ENCODE data around the gene PAN3. TPM values are rescaled to one million over a fixed set of nuclear protein-coding genes. Genes with fewer than 3 reads are reported as not detected.

The PAN3 gene
- total and polyA plus RNA-seq, 9 donors: 16.5 to 24.0 (median 18.7) TPM

DNA sequence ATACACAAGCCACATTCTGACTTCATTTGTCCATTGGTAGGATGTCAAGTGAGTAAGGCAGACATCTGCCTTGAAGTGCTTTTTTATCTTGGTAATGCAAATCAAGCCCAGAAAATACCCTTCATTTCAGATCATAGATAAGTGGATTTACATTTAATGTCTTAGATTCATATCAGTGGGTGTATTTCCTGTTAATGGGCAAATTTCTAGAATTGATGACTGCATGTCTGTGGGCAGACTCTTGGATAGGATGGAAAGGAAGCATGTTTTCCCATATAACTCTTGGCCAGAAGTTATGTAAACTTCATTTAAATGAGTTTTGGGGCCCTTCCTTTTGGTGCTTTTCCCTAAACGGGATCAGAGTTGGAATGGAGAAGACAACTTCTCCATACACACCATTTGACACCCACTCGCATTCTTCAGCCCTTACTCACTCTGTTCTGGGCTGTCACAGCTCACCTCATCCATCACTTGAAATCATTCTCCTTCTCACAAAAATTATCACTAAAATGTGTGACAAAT is 202.0 kb downstream of the PAN3 start:
- DNase-seq: no peak
- peaks cover 15% of the 10 kb centered on the region for H3K4me1 ChIP-seq (ENCODE audit: control insufficient read depth, insufficient read depth, low read length)
- no peak overlapping the region for H3K27ac ChIP-seq (ENCODE audit: low read length)
- H3K36me3 ChIP-seq (ENCODE audit: control insufficient read depth, insufficient read depth, low read length): no peaks in the 10 kb centered on the region
- H3K4me3 ChIP-seq (ENCODE audit: low read length): no peak overlapping the region
- H3K27me3 ChIP-seq (ENCODE audit: control insufficient read depth, insufficient read depth, low read length): no peaks in the 10 kb centered on the region
- no CpG with 5 or more reads among the region's 2 CpGs for WGBS (ENCODE audit: insufficient coverage)
- H3K9me3 ChIP-seq (replicated peaks; ENCODE audit: control insufficient read depth, low read depth, low read length): no peaks in the 10 kb centered on the region

DNA sequence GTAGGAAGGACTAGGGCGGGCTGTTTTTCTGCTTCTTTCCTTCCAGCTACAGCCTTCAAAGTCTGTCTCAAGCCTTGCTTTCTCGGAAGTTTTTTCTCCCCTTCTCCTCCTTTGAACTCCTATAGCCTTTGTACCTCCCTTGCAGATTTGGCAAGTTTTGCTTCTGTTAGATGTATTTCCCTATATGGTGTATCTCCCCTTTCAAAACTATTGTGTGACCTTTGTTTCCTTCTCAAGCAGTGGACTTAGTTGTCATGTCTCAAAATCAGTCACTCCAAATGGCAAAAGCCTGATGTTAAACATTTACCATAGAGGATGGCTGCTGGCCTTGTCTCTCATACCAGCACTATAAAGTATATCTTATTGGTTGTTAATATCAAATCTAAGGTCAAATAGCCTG is 203.9 kb downstream of the PAN3 start:
- no peaks in the 10 kb centered on the region for H3K9me3 ChIP-seq (replicated peaks; ENCODE audit: control insufficient read depth, low read depth, low read length)
- no peak overlapping the region for H3K27ac ChIP-seq (ENCODE audit: low read length)
- H3K27me3 ChIP-seq (ENCODE audit: control insufficient read depth, insufficient read depth, low read length): peaks cover 2% of the 10 kb centered on the region
- no CpG with 5 or more reads among the region's 2 CpGs for WGBS (ENCODE audit: insufficient coverage)
- H3K4me3 ChIP-seq (ENCODE audit: low read length): no peak overlapping the region
- H3K36me3 ChIP-seq (ENCODE audit: control insufficient read depth, insufficient read depth, low read length): no peaks in the 10 kb centered on the region
- DNase-seq: no peak
- H3K4me1 ChIP-seq (ENCODE audit: control insufficient read depth, insufficient read depth, low read length): peaks cover 15% of the 10 kb centered on the region

DNA sequence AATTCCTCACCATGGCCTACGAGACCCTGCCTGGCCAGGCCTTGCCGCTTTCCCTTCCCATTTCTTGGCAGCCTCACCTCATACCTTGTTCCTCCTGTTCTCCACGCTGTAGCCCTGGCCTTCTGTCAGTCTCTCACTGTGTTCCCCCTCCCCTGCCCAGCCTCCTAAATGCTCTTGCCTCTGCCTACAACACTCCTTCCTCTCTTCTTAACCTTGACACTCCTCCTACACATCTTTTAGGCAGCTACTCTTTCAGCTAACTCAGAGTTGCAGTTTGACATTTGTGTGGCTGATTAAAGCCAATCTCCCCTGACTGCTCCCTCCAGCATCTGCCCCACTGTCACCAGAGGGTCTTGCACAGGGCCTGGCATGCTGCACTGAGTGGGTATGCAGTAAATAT is 205.8 kb downstream of the PAN3 start:
- no peak for DNase-seq
- Histone ChIP-seq H3K36me3 (ENCODE audit: control insufficient read depth, insufficient read depth, low read length) (no peaks in the 10 kb centered on the region), H3K4me3 (ENCODE audit: low read length) (no peak overlapping the region), H3K27me3 (ENCODE audit: control insufficient read depth, insufficient read depth, low read length) (peaks cover 2% of the 10 kb centered on the region), H3K27ac (ENCODE audit: low read length) (no peak overlapping the region), H3K4me1 (ENCODE audit: control insufficient read depth, insufficient read depth, low read length) (no peaks in the 10 kb centered on the region), H3K9me3 (replicated peaks; ENCODE audit: control insufficient read depth, low read depth, low read length) (no peaks in the 10 kb centered on the region)
- WGBS (ENCODE audit: insufficient coverage): 62% methylated on average over 3 of the region's 3 CpGs

Other genes starting within 250 kb of the PAN3 start
- gene PDX1, start 218.5 kb upstream of the PAN3 start, total RNA-seq: not detected
- gene PDX1, start 218.5 kb upstream of the PAN3 start, polyA plus RNA-seq (ENCODE audit: insufficient read depth in 1 of 8, insufficient read length in 8 of 8, low replicate concordance in 1 of 8): 1 to 10 TPM in 1 of 8 donors, under 1 TPM in 1, not detected in 6; 0.32 to 1.1 TPM
- not detected for gene CDX2, start 169.2 kb upstream of the PAN3 start, total RNA-seq
- 1 to 10 TPM in 1 of 8 donors, under 1 TPM in 1, not detected in 6; 0.98 to 5.3 TPM for gene CDX2, start 169.2 kb upstream of the PAN3 start, polyA plus RNA-seq (ENCODE audit: insufficient read depth in 1 of 8, insufficient read length in 8 of 8, low replicate concordance in 1 of 8)
- gene URAD, start 149.9 kb upstream of the PAN3 start, total RNA-seq: not detected
- gene URAD, start 149.9 kb upstream of the PAN3 start, polyA plus RNA-seq (ENCODE audit: insufficient read depth in 1 of 8, insufficient read length in 8 of 8, low replicate concordance in 1 of 8): 1 to 10 TPM in 1 of 8 donors, under 1 TPM in 1, not detected in 6; 0.53 to 1.5 TPM
- 0.18 TPM for gene FLT3, start 38.0 kb upstream of the PAN3 start, total RNA-seq
- gene FLT3, start 38.0 kb upstream of the PAN3 start, polyA plus RNA-seq (ENCODE audit: insufficient read depth in 1 of 8, insufficient read length in 8 of 8, low replicate concordance in 1 of 8): under 1 TPM; 0.08 to 0.32 (median 0.15) TPM